ENCODE data around the gene TNFRSF8. TPM values are rescaled to one million over a fixed set of nuclear protein-coding genes. Genes with fewer than 3 reads are reported as not detected.
"Not testable (repeated sequence)": the region's sequence is repeated elsewhere in the genome, so short reads cannot be mapped to it uniquely, and the experiment has no call there.

Gene TNFRSF8
- total and polyA plus RNA-seq, 9 donors: 0.07 to 0.31 (median 0.21) TPM

- no peak overlapping the region for H3K4me3 ChIP-seq (ENCODE audit: low read length)
- 85% methylated on average over 10 of the region's 17 CpGs for WGBS (ENCODE audit: insufficient coverage)
- H3K4me1 ChIP-seq (ENCODE audit: control insufficient read depth, insufficient read depth, low read length): peaks cover 11% of the 10 kb centered on the region
- H3K36me3 ChIP-seq (ENCODE audit: control insufficient read depth, insufficient read depth, low read length): no peaks in the 10 kb centered on the region
- no peaks in the 10 kb centered on the region for H3K27me3 ChIP-seq (ENCODE audit: control insufficient read depth, insufficient read depth, low read length)
- H3K9me3 ChIP-seq (replicated peaks; ENCODE audit: control insufficient read depth, low read depth, low read length): no peaks in the 10 kb centered on the region
- no peak overlapping the region for H3K27ac ChIP-seq (ENCODE audit: low read length)
- DNase-seq: no peak
These were observed 24.5 kb upstream of the TNFRSF8 start for GRCh38 chr1:12038356-12039163.

GRCh38 chr1:12039164-12039525 lies 24.0 kb upstream of the TNFRSF8 start:
- Histone ChIP-seq H3K9me3 (replicated peaks; ENCODE audit: control insufficient read depth, low read depth, low read length) (no peaks in the 10 kb centered on the region), H3K27me3 (ENCODE audit: control insufficient read depth, insufficient read depth, low read length) (no peaks in the 10 kb centered on the region), H3K27ac (ENCODE audit: low read length) (no peak overlapping the region), H3K4me3 (ENCODE audit: low read length) (no peak overlapping the region), H3K36me3 (ENCODE audit: control insufficient read depth, insufficient read depth, low read length) (no peaks in the 10 kb centered on the region), H3K4me1 (ENCODE audit: control insufficient read depth, insufficient read depth, low read length) (peaks cover 9% of the 10 kb centered on the region)
- no peak for DNase-seq
- WGBS (ENCODE audit: insufficient coverage): no CpG with 5 or more reads among the region's 2 CpGs

GRCh38 chr1:12039824-12040456 lies 23.2 kb upstream of the TNFRSF8 start:
- H3K27me3 ChIP-seq (ENCODE audit: control insufficient read depth, insufficient read depth, low read length); H3K4me1 ChIP-seq (ENCODE audit: control insufficient read depth, insufficient read depth, low read length); H3K27ac ChIP-seq (ENCODE audit: low read length); H3K36me3 ChIP-seq (ENCODE audit: control insufficient read depth, insufficient read depth, low read length); H3K9me3 ChIP-seq (replicated peaks; ENCODE audit: control insufficient read depth, low read depth, low read length); H3K4me3 ChIP-seq (ENCODE audit: low read length); DNase-seq: not testable (repeated sequence)
- WGBS (ENCODE audit: insufficient coverage): 76% methylated on average over 7 of the region's 13 CpGs

GRCh38 chr1:12040457-12041051 lies 22.5 kb upstream of the TNFRSF8 start:
- no peaks in the 10 kb centered on the region for H3K9me3 ChIP-seq (replicated peaks; ENCODE audit: control insufficient read depth, low read depth, low read length)
- 13% methylated on average over 3 of the region's 6 CpGs for WGBS (ENCODE audit: insufficient coverage)
- no peak overlapping the region for H3K4me3 ChIP-seq (ENCODE audit: low read length)
- DNase-seq: peak; percentile 91
- H3K36me3 ChIP-seq (ENCODE audit: control insufficient read depth, insufficient read depth, low read length): no peaks in the 10 kb centered on the region
- no peaks in the 10 kb centered on the region for H3K27me3 ChIP-seq (ENCODE audit: control insufficient read depth, insufficient read depth, low read length)
- no peak overlapping the region for H3K27ac ChIP-seq (ENCODE audit: low read length)
- peaks cover 5% of the 10 kb centered on the region for H3K4me1 ChIP-seq (ENCODE audit: control insufficient read depth, insufficient read depth, low read length)

GRCh38 chr1:12044187-12044877 lies 18.8 kb upstream of the TNFRSF8 start:
- 66% methylated on average over 10 of the region's 15 CpGs for WGBS (ENCODE audit: insufficient coverage)
- not testable (repeated sequence) for H3K9me3 ChIP-seq (replicated peaks; ENCODE audit: control insufficient read depth, low read depth, low read length); H3K4me1 ChIP-seq (ENCODE audit: control insufficient read depth, insufficient read depth, low read length); H3K27me3 ChIP-seq (ENCODE audit: control insufficient read depth, insufficient read depth, low read length); H3K27ac ChIP-seq (ENCODE audit: low read length); H3K4me3 ChIP-seq (ENCODE audit: low read length); H3K36me3 ChIP-seq (ENCODE audit: control insufficient read depth, insufficient read depth, low read length)
- DNase-seq: peak; percentile 38

GRCh38 chr1:12046749-12047119 lies 16.4 kb upstream of the TNFRSF8 start:
- Histone ChIP-seq H3K9me3 (replicated peaks; ENCODE audit: control insufficient read depth, low read depth, low read length) (no peaks in the 10 kb centered on the region), H3K4me1 (ENCODE audit: control insufficient read depth, insufficient read depth, low read length) (peaks cover 5% of the 10 kb centered on the region), H3K4me3 (ENCODE audit: low read length) (no peak overlapping the region), H3K36me3 (ENCODE audit: control insufficient read depth, insufficient read depth, low read length) (no peaks in the 10 kb centered on the region), H3K27me3 (ENCODE audit: control insufficient read depth, insufficient read depth, low read length) (peaks cover 6% of the 10 kb centered on the region), H3K27ac (ENCODE audit: low read length) (no peak overlapping the region)
- WGBS (ENCODE audit: insufficient coverage): 81% methylated on average over 5 of the region's 6 CpGs
- no peak for DNase-seq

- H3K36me3 ChIP-seq (ENCODE audit: control insufficient read depth, insufficient read depth, low read length): no peaks in the 10 kb centered on the region
- WGBS (ENCODE audit: insufficient coverage): 61% methylated on average over 13 of the region's 18 CpGs
These were observed 15.8 kb upstream of the TNFRSF8 start for GRCh38 chr1:12047120-12047876.

GRCh38 chr1:12048372-12048771 lies 14.7 kb upstream of the TNFRSF8 start:
- WGBS (ENCODE audit: insufficient coverage): no CpG with 5 or more reads among the region's 2 CpGs
- DNase-seq: peak; percentile 89
- H3K27ac ChIP-seq (ENCODE audit: low read length): no peak overlapping the region
- H3K4me1 ChIP-seq (ENCODE audit: control insufficient read depth, insufficient read depth, low read length): peaks cover 21% of the 10 kb centered on the region
- no peaks in the 10 kb centered on the region for H3K9me3 ChIP-seq (replicated peaks; ENCODE audit: control insufficient read depth, low read depth, low read length)
- H3K27me3 ChIP-seq (ENCODE audit: control insufficient read depth, insufficient read depth, low read length): peaks cover 6% of the 10 kb centered on the region
- no peaks in the 10 kb centered on the region for H3K36me3 ChIP-seq (ENCODE audit: control insufficient read depth, insufficient read depth, low read length)
- H3K4me3 ChIP-seq (ENCODE audit: low read length): no peak overlapping the region

More at GRCh38 chr1:12047120-12047876, 15.8 kb upstream of the TNFRSF8 start:
- H3K9me3 ChIP-seq (replicated peaks; ENCODE audit: control insufficient read depth, low read depth, low read length): no peaks in the 10 kb centered on the region
- no peak overlapping the region for H3K4me3 ChIP-seq (ENCODE audit: low read length)
- peaks cover 11% of the 10 kb centered on the region for H3K4me1 ChIP-seq (ENCODE audit: control insufficient read depth, insufficient read depth, low read length)
- H3K27me3 ChIP-seq (ENCODE audit: control insufficient read depth, insufficient read depth, low read length): peaks cover 6% of the 10 kb centered on the region
- no peak for DNase-seq
- H3K27ac ChIP-seq (ENCODE audit: low read length): no peak overlapping the region

GRCh38 chr1:12049616-12050015 lies 13.5 kb upstream of the TNFRSF8 start:
- 68% methylated on average over 3 of the region's 4 CpGs for WGBS (ENCODE audit: insufficient coverage)
- Histone ChIP-seq H3K4me3 (ENCODE audit: low read length) (no peak overlapping the region), H3K27ac (ENCODE audit: low read length) (no peak overlapping the region), H3K36me3 (ENCODE audit: control insufficient read depth, insufficient read depth, low read length) (no peaks in the 10 kb centered on the region), H3K27me3 (ENCODE audit: control insufficient read depth, insufficient read depth, low read length) (peaks cover 6% of the 10 kb centered on the region), H3K4me1 (ENCODE audit: control insufficient read depth, insufficient read depth, low read length) (peaks cover 23% of the 10 kb centered on the region), H3K9me3 (replicated peaks; ENCODE audit: control insufficient read depth, low read depth, low read length) (no peaks in the 10 kb centered on the region)
- DNase-seq: no peak
